Glutamatergic neuron (in vitro differentiated cells): ENCODE data around the gene PSTK. TPM values are rescaled to one million over a fixed set of nuclear protein-coding genes. Genes with fewer than 3 reads are reported as not detected.

Experiments used
- DNase-seq: peaks from one replicate; pipeline ENCODE4 v3.0.0; 2022
- H3K27ac Mint-ChIP-seq: one replicate; pipeline ENCODE4 v1.8.0; 2020; ENCODE audit warnings: mild to moderate bottlenecking, mixed read lengths, inconsistent platforms; ENCODE audit not compliant: unreplicated experiment
- H3K27me3 Mint-ChIP-seq: one replicate; pipeline ENCODE4 v1.8.0; 2020; ENCODE audit warnings: mild to moderate bottlenecking, moderate library complexity, mixed read lengths, inconsistent platforms; ENCODE audit not compliant: unreplicated experiment
- H3K36me3 Mint-ChIP-seq: one replicate; pipeline ENCODE4 v1.8.0; 2020; ENCODE audit warnings: mild to moderate bottlenecking, mixed read lengths, inconsistent platforms; ENCODE audit not compliant: unreplicated experiment
- H3K4me1 Mint-ChIP-seq: one replicate; pipeline ENCODE4 v1.8.0; 2020; ENCODE audit warnings: mild to moderate bottlenecking, low read depth, mixed read lengths, inconsistent platforms; ENCODE audit not compliant: unreplicated experiment
- H3K4me3 Mint-ChIP-seq: one replicate; pipeline ENCODE4 v1.8.0; 2020; ENCODE audit warnings: mild to moderate bottlenecking, mixed read lengths, inconsistent platforms; ENCODE audit not compliant: unreplicated experiment
- H3K9me3 Mint-ChIP-seq: one replicate; pipeline ENCODE4 v1.8.0; 2020; ENCODE audit warnings: mild to moderate bottlenecking, moderate library complexity, mixed read lengths, inconsistent platforms; ENCODE audit not compliant: unreplicated experiment
- CTCF ChIP-seq: fragments of 200-600 bp; sonication (generic); IDR thresholded peaks from one replicate; pipeline ENCODE4 v1.5.0; 2021; ENCODE audit not compliant: partially characterized antibody, unreplicated experiment
- total RNA-seq: library from RNA; stranded (reverse); fragmentation: NEBNext Ultra II Directional; extraction: Animal tissue kit (Norgen Biotek cat#: 25700); gene quantifications from one replicate; pipeline ENCODE4 v1.2.1, GENCODE V29; 2021; ENCODE audit not compliant: unreplicated experiment

PSTK gene
- total RNA-seq, 1 donor from 2014 or later: 3.8 TPM

GRCh38 chr10:122988501-122988900 lies 8.3 kb downstream of the PSTK start:
- Mint-ChIP-seq H3K4me3 (no peak overlapping the region), H3K4me1 (no peaks in the 10 kb centered on the region), H3K9me3 (no peaks in the 10 kb centered on the region), H3K27me3 (peaks cover 2% of the 10 kb centered on the region), H3K27ac (no peak overlapping the region), H3K36me3 (no peaks in the 10 kb centered on the region)
- TF ChIP-seq CTCF: no peak
- DNase-seq: no peak

GRCh38 chr10:122990278-122990677 lies 10.1 kb downstream of the PSTK start:
- no peak overlapping the region for H3K27ac Mint-ChIP-seq
- TF ChIP-seq CTCF: no peak
- no peaks in the 10 kb centered on the region for H3K36me3 Mint-ChIP-seq
- H3K4me1 Mint-ChIP-seq: no peaks in the 10 kb centered on the region
- no peak overlapping the region for H3K4me3 Mint-ChIP-seq
- no peaks in the 10 kb centered on the region for H3K9me3 Mint-ChIP-seq
- peaks cover under 1% of the 10 kb centered on the region for H3K27me3 Mint-ChIP-seq
- no peak for DNase-seq

GRCh38 chr10:122992031-122992585 lies 11.9 kb downstream of the PSTK start:
- Mint-ChIP-seq H3K27me3 (no peaks in the 10 kb centered on the region), H3K9me3 (no peaks in the 10 kb centered on the region), H3K27ac (no peak overlapping the region), H3K4me3 (no peak overlapping the region), H3K4me1 (no peaks in the 10 kb centered on the region), H3K36me3 (no peaks in the 10 kb centered on the region)
- DNase-seq: no peak
- no peak for TF ChIP-seq CTCF

- H3K4me1 Mint-ChIP-seq: peaks cover 5% of the 10 kb centered on the region
- H3K27ac Mint-ChIP-seq: no peak overlapping the region
- H3K36me3 Mint-ChIP-seq: no peaks in the 10 kb centered on the region
- H3K4me3 Mint-ChIP-seq: no peak overlapping the region
- no peaks in the 10 kb centered on the region for H3K9me3 Mint-ChIP-seq
- TF ChIP-seq CTCF: no peak
- H3K27me3 Mint-ChIP-seq: no peaks in the 10 kb centered on the region
- DNase-seq: no peak
Measured at GRCh38 chr10:122993797-122994336, 13.7 kb downstream of the PSTK start.

GRCh38 chr10:122995936-122996335 lies 15.7 kb downstream of the PSTK start:
- no peak overlapping the region for H3K4me3 Mint-ChIP-seq
- no peaks in the 10 kb centered on the region for H3K9me3 Mint-ChIP-seq
- H3K27me3 Mint-ChIP-seq: no peaks in the 10 kb centered on the region
- TF ChIP-seq CTCF: no peak
- H3K27ac Mint-ChIP-seq: no peak overlapping the region
- peaks cover 5% of the 10 kb centered on the region for H3K4me1 Mint-ChIP-seq
- no peak for DNase-seq
- H3K36me3 Mint-ChIP-seq: no peaks in the 10 kb centered on the region
